SK-N-SH treated with all-trans-retinoic acid at 6 μM for 48 hours (cell line): ENCODE data around the gene METRNL.

Experiments
- ATAC-seq: fragments of 200-7000 bp; cut with Tn5 transposase; 3 replicates; pipeline ENCODE4 v1.9.1; 2020; ENCODE audit warnings: mild to moderate bottlenecking, moderate library complexity
- ARNTL ChIP-seq: fragments of 450-650 bp; formaldehyde crosslinking; IDR thresholded peaks from 2 replicates; pipeline ENCODE4 v1.5.0; 2020; ENCODE audit warnings: low read depth, mild to moderate bottlenecking, moderate library complexity, borderline replicate concordance
- BACH2 ChIP-seq: fragments of 250-450 bp; sonication (Bioruptor Pico); IDR thresholded peaks from 2 replicates; pipeline ENCODE4 v1.9.0; 2021; ENCODE audit warnings: mild to moderate bottlenecking, borderline replicate concordance
- CREB5 ChIP-seq: fragments of 250-450 bp; sonication (Bioruptor Pico); IDR thresholded peaks from 2 replicates; pipeline ENCODE4 v1.5.1; 2020; ENCODE audit warnings: low read depth, mild to moderate bottlenecking, moderate library complexity
- CSDC2 ChIP-seq: fragments of 250-450 bp; sonication (Bioruptor Pico); IDR thresholded peaks from 2 replicates; pipeline ENCODE4 v1.5.0; 2020; ENCODE audit warnings: mild to moderate bottlenecking, moderate library complexity
- ESRRG ChIP-seq: fragments of 250-450 bp; sonication (Bioruptor Pico); IDR thresholded peaks from 2 replicates; pipeline ENCODE4 v1.6.1; 2021; ENCODE audit warnings: mild to moderate bottlenecking
- GLIS3 ChIP-seq: fragments of 250-450 bp; sonication (Bioruptor Pico); IDR thresholded peaks from 2 replicates; pipeline ENCODE4 v1.5.0; 2020; ENCODE audit warnings: mild to moderate bottlenecking, moderate library complexity
- ISL1 ChIP-seq: fragments of 250-450 bp; sonication (Bioruptor Pico); IDR thresholded peaks from 2 replicates; pipeline ENCODE4 v2.1.2; 2022; ENCODE audit warnings: mild to moderate bottlenecking, moderate library complexity
- OSR1 ChIP-seq: fragments of 250-450 bp; sonication (Bioruptor Pico); IDR thresholded peaks from 2 replicates; pipeline ENCODE4 v1.8.0; 2022; ENCODE audit warnings: moderate library complexity, mild to moderate bottlenecking, inconsistent platforms
- PPARA ChIP-seq: fragments of 250-450 bp; sonication (Bioruptor Pico); IDR thresholded peaks from 2 replicates; pipeline ENCODE4 v1.5.0; 2020; ENCODE audit warnings: mild to moderate bottlenecking, borderline replicate concordance
- RARB ChIP-seq: fragments of 250-450 bp; sonication (Bioruptor Pico); IDR thresholded peaks from 2 replicates; pipeline ENCODE4 v1.8.0; 2021; ENCODE audit warnings: mild to moderate bottlenecking, moderate library complexity
- SNAI2 ChIP-seq: fragments of 250-450 bp; sonication (Bioruptor Pico); IDR thresholded peaks from 2 replicates; pipeline ENCODE4 v1.5.0; 2020; ENCODE audit warnings: mild to moderate bottlenecking, moderate library complexity
- TOX ChIP-seq: fragments of 250-450 bp; sonication (Bioruptor Pico); IDR thresholded peaks from 2 replicates; pipeline ENCODE4 v1.8.0; 2021; ENCODE audit warnings: mild to moderate bottlenecking, moderate library complexity, borderline replicate concordance
- TSHZ2 ChIP-seq: fragments of 250-450 bp; sonication (Bioruptor Pico); IDR thresholded peaks from 2 replicates; pipeline ENCODE4 v1.5.0; 2020; ENCODE audit warnings: mild to moderate bottlenecking, moderate library complexity
- ZC3H10 ChIP-seq: fragments of 250-450 bp; sonication (Bioruptor Pico); IDR thresholded peaks from 2 replicates; pipeline ENCODE4 v1.5.1; 2021; ENCODE audit warnings: mild to moderate bottlenecking, moderate library complexity
- ZFP3 ChIP-seq: fragments of 250-450 bp; sonication (Bioruptor Pico); IDR thresholded peaks from 2 replicates; pipeline ENCODE4 v1.5.0; 2020; ENCODE audit warnings: mild to moderate bottlenecking, moderate library complexity
- ZFP30 ChIP-seq: fragments of 450-650 bp; formaldehyde crosslinking; IDR thresholded peaks from 2 replicates; pipeline ENCODE4 v1.5.0; 2022; ENCODE audit warnings: mild to moderate bottlenecking, moderate library complexity
- ZNF565 ChIP-seq: fragments of 450-650 bp; formaldehyde crosslinking; conservative IDR thresholded peaks from 2 replicates; pipeline ENCODE4 v1.5.0; 2020; ENCODE audit warnings: low read depth, mild to moderate bottlenecking, moderate library complexity
- ZNF70 ChIP-seq: fragments of 450-650 bp; formaldehyde crosslinking; IDR thresholded peaks from 2 replicates; pipeline ENCODE4 v1.5.0; 2020; ENCODE audit warnings: mild to moderate bottlenecking, moderate library complexity
- ZNF8 ChIP-seq: fragments of 450-650 bp; formaldehyde crosslinking; IDR thresholded peaks from 2 replicates; pipeline ENCODE4 v1.5.0; 2020; ENCODE audit warnings: mild to moderate bottlenecking, moderate library complexity
- TF ChIP-seq, protein P1 (sequence below): fragments of 250-450 bp; sonication (Bioruptor Pico); IDR thresholded peaks from 2 replicates; pipeline ENCODE4 v1.8.0; 2021; ENCODE audit warnings: low read depth, mild to moderate bottlenecking, moderate library complexity, borderline replicate concordance
- TF ChIP-seq, protein P2 (sequence below): fragments of 250-450 bp; sonication (Bioruptor Pico); IDR thresholded peaks from 2 replicates; pipeline ENCODE4 v1.8.0; 2020; ENCODE audit warnings: mild to moderate bottlenecking, moderate library complexity, borderline replicate concordance
- TF ChIP-seq, protein P3 (sequence below): fragments of 250-450 bp; sonication (Bioruptor Pico); IDR thresholded peaks from 2 replicates; pipeline ENCODE4 v1.5.1; 2021; ENCODE audit warnings: mild to moderate bottlenecking, moderate library complexity

The METRNL gene

DNA sequence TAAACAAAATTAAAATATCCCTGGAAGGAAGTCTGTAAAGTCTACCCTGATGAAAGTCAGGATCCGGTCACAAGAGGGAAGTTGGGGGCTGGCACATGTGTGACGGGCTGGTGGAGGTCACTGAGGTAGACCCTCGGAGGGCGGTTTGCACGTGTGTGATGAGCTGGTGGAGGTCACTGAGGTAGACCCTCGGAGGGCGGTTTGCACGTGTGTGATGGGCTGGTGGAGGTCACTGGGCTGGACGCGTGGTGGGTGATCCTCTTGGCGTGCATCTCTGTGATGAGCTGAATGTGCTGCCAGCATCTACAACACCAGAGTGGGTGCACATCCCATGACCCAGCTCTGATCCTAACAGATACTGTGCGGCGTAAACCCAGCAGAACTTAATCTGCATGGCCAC, 43.7 kb upstream of the METRNL start (continued):
- TF ChIP-seq TSHZ2 (CRISPR knock-in tag), result no peak
- TF ChIP-seq ZC3H10 (CRISPR knock-in tag), result no peak
- TF ChIP-seq TOX (CRISPR knock-in tag), result no peak
- no peak for TF ChIP-seq PPARA (CRISPR knock-in tag)
- no peak for TF ChIP-seq SNAI2 (CRISPR knock-in tag)
- no peak for TF ChIP-seq ARNTL (CRISPR knock-in tag)
- TF ChIP-seq ZNF70 (CRISPR knock-in tag), result no peak

GRCh38 chr17:83036193-83036592, 43.2 kb upstream of the METRNL start:
- TF ChIP-seq ZC3H10 (CRISPR knock-in tag), result no peak
- TF ChIP-seq CREB5, result no peak
- no peak for TF ChIP-seq TOX (CRISPR knock-in tag)
- TF ChIP-seq BACH2 (CRISPR knock-in tag), result no peak
- no peak for TF ChIP-seq RARB (CRISPR knock-in tag)
- TF ChIP-seq ARNTL (CRISPR knock-in tag), result no peak
- no peak for TF ChIP-seq ZNF8
- no peak for TF ChIP-seq ZNF565 (CRISPR knock-in tag)
- TF ChIP-seq TSHZ2 (CRISPR knock-in tag), result no peak
- TF ChIP-seq, protein P1, sequence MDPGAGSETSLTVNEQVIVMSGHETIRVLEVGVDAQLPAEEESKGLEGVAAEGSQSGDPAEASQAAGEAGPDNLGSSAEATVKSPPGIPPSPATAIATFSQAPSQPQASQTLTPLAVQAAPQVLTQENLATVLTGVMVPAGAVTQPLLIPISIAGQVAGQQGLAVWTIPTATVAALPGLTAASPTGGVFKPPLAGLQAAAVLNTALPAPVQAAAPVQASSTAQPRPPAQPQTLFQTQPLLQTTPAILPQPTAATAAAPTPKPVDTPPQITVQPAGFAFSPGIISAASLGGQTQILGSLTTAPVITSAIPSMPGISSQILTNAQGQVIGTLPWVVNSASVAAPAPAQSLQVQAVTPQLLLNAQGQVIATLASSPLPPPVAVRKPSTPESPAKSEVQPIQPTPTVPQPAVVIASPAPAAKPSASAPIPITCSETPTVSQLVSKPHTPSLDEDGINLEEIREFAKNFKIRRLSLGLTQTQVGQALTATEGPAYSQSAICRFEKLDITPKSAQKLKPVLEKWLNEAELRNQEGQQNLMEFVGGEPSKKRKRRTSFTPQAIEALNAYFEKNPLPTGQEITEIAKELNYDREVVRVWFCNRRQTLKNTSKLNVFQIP (CRISPR knock-in tag), result no peak
- no peak for TF ChIP-seq ZFP3 (CRISPR knock-in tag)
- TF ChIP-seq ESRRG, result no peak
- TF ChIP-seq SNAI2 (CRISPR knock-in tag), result no peak
- TF ChIP-seq PPARA (CRISPR knock-in tag), result no peak
- no peak for TF ChIP-seq CSDC2 (CRISPR knock-in tag)
- TF ChIP-seq, protein P2, sequence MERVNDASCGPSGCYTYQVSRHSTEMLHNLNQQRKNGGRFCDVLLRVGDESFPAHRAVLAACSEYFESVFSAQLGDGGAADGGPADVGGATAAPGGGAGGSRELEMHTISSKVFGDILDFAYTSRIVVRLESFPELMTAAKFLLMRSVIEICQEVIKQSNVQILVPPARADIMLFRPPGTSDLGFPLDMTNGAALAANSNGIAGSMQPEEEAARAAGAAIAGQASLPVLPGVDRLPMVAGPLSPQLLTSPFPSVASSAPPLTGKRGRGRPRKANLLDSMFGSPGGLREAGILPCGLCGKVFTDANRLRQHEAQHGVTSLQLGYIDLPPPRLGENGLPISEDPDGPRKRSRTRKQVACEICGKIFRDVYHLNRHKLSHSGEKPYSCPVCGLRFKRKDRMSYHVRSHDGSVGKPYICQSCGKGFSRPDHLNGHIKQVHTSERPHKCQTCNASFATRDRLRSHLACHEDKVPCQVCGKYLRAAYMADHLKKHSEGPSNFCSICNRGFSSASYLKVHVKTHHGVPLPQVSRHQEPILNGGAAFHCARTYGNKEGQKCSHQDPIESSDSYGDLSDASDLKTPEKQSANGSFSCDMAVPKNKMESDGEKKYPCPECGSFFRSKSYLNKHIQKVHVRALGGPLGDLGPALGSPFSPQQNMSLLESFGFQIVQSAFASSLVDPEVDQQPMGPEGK (CRISPR knock-in tag), result no peak
- TF ChIP-seq ZNF70 (CRISPR knock-in tag), result no peak
- no peak for TF ChIP-seq OSR1 (CRISPR knock-in tag)
- no peak for TF ChIP-seq ZFP30 (CRISPR knock-in tag)
- no peak for TF ChIP-seq ISL1 (CRISPR knock-in tag)
- ATAC-seq, result no peak

DNA sequence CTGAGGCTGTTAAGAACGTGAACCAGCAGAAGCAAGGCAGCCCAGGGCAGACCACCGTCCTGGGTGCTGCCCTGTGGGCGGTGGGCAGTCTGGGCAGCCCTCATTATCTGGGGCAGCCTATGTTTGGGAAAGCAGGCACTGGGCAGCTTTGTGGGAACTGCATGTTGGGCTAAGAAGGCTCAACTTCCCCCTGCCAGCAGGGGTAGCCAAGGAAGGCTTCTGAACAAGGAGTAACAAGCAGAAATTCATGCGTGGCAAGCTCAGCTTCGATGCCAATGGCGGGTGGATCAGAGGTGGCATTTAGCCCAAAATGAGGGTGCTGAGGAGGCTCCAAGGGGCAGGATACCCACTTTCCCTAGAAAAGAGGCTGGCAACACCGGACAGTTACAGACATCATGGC, 42.7 kb upstream of the METRNL start:
- no peak for ATAC-seq
- TF ChIP-seq ZFP30 (CRISPR knock-in tag) (no peak), ARNTL (CRISPR knock-in tag) (no peak), ESRRG (no peak), BACH2 (CRISPR knock-in tag) (no peak), ZNF8 (no peak), GLIS3 (CRISPR knock-in tag) (no peak), CSDC2 (CRISPR knock-in tag) (no peak)
- TF ChIP-seq, protein P3, sequence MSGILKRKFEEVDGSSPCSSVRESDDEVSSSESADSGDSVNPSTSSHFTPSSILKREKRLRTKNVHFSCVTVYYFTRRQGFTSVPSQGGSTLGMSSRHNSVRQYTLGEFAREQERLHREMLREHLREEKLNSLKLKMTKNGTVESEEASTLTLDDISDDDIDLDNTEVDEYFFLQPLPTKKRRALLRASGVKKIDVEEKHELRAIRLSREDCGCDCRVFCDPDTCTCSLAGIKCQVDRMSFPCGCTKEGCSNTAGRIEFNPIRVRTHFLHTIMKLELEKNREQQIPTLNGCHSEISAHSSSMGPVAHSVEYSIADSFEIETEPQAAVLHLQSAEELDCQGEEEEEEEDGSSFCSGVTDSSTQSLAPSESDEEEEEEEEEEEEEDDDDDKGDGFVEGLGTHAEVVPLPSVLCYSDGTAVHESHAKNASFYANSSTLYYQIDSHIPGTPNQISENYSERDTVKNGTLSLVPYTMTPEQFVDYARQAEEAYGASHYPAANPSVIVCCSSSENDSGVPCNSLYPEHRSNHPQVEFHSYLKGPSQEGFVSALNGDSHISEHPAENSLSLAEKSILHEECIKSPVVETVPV (CRISPR knock-in tag), result no peak
- TF ChIP-seq, protein P1 (CRISPR knock-in tag), result no peak
- TF ChIP-seq, protein P2 (CRISPR knock-in tag), result no peak
